ENCODE measurements around the gene NR2C2.
"Not testable (repeated sequence)": the region's sequence is repeated elsewhere in the genome, so short reads cannot be mapped to it uniquely, and the experiment has no call there.

Gene NR2C2

DNA sequence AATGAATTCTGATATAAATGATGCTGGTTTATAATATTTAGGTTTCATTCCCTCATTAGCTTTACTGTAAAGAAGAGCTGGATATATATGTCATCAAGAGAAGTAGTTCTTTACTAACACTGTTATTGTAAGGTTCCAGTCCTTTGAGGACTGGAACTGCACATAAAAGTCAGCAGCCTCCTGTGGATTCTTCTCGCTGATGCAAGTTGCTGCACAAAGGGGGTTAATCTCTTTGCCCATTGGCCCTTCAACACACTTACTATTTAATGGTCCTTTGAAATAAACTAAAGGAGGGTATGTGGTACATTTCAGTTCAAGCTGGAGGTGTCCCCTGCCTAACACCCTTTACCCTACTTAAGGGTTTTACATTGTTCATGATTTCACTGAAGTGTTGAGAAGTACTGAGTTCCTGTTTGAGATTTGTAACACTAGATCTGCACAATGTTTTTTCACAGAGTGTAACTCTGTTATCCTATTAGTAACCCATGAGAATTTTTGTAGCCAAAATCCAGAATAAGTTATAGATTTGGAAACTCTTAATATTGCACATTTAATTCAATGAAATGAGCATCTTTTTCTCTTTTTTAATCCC lies 43.9 kb downstream of the NR2C2 start:
- H3K4me3 ChIP-seq (IDR thresholded peaks at IDR 0.05; ENCODE audit: insufficient read depth, low read depth, low read length): no peak overlapping the region
- no peak overlapping the region for H3K9ac ChIP-seq
- no peak overlapping the region for H2AFZ ChIP-seq (ENCODE audit: low read depth)
- no peaks in the 10 kb centered on the region; the same call in 1 of the 2 replicates for H3K79me2 ChIP-seq (ENCODE audit: insufficient read depth, low read depth)
- peaks cover 15% of the 10 kb centered on the region for H3K4me1 ChIP-seq (ENCODE audit: low read depth, poor library complexity, severe bottlenecking)
- H3K4me2 ChIP-seq: no peak overlapping the region
- H3K27me3 ChIP-seq (ENCODE audit: insufficient read depth, low read depth): no peaks in the 10 kb centered on the region
- H3K27ac ChIP-seq: no peak overlapping the region
- TF ChIP-seq, protein P1, sequence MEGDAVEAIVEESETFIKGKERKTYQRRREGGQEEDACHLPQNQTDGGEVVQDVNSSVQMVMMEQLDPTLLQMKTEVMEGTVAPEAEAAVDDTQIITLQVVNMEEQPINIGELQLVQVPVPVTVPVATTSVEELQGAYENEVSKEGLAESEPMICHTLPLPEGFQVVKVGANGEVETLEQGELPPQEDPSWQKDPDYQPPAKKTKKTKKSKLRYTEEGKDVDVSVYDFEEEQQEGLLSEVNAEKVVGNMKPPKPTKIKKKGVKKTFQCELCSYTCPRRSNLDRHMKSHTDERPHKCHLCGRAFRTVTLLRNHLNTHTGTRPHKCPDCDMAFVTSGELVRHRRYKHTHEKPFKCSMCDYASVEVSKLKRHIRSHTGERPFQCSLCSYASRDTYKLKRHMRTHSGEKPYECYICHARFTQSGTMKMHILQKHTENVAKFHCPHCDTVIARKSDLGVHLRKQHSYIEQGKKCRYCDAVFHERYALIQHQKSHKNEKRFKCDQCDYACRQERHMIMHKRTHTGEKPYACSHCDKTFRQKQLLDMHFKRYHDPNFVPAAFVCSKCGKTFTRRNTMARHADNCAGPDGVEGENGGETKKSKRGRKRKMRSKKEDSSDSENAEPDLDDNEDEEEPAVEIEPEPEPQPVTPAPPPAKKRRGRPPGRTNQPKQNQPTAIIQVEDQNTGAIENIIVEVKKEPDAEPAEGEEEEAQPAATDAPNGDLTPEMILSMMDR (conservative IDR thresholded peaks at IDR 0.05; ENCODE audit: low read depth, low read length): no peak
- H3K36me3 ChIP-seq (ENCODE audit: insufficient read depth): no peaks in the 10 kb centered on the region
- H4K20me1 ChIP-seq (ENCODE audit: insufficient read depth): no peaks in the 10 kb centered on the region

DNA sequence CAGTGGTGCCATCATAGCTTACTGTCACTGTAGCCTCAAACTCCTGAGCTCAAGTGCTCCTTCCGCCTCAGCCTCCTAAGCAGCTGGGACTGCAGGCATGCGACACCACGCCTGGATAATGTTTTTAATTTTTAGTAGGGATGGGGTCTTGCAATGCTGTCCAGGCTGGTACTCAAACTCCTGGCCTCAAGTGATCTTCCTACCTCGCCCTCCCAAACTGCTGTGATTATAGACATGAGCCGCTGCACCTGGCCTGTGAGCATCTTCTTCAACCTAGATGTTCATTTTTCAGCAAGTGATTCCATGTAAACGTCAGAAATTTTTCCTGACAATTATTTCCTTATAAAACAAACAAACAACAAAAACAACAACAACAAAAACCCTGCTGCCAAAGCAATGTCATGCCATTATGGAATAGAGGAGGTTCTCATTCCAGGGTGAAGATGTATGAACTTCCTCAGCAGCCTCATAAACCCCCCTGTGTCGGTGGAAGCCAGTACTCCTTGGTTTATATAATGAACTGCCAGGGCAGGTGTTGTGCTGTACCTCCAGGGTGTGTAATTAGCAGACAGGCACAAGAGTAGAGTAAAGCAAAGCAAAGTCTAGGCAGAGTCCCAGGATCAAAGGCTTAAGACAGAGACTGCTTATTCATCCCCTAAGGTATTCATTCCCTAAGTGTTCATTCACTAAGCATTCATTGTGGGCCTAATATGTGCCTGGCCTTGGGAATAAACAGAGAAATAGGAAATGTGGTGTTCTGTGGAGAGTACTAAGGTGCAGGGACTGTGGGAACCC lies 44.6 kb downstream of the NR2C2 start:
- TF ChIP-seq, protein P1 (conservative IDR thresholded peaks at IDR 0.05; ENCODE audit: low read depth, low read length): no peak
- Histone ChIP-seq H3K27ac (no peak overlapping the region), H3K4me3 (IDR thresholded peaks at IDR 0.05; ENCODE audit: insufficient read depth, low read depth, low read length) (no peak overlapping the region), H4K20me1 (ENCODE audit: insufficient read depth) (no peaks in the 10 kb centered on the region), H3K9ac (no peak overlapping the region), H3K27me3 (ENCODE audit: insufficient read depth, low read depth) (no peaks in the 10 kb centered on the region), H3K36me3 (ENCODE audit: insufficient read depth) (no peaks in the 10 kb centered on the region), H3K4me1 (ENCODE audit: low read depth, poor library complexity, severe bottlenecking) (peaks cover 15% of the 10 kb centered on the region), H2AFZ (ENCODE audit: low read depth) (no peak overlapping the region), H3K79me2 (ENCODE audit: insufficient read depth, low read depth) (no peaks in the 10 kb centered on the region; the same call in 1 of the 2 replicates), H3K4me2 (no peak overlapping the region)

DNA sequence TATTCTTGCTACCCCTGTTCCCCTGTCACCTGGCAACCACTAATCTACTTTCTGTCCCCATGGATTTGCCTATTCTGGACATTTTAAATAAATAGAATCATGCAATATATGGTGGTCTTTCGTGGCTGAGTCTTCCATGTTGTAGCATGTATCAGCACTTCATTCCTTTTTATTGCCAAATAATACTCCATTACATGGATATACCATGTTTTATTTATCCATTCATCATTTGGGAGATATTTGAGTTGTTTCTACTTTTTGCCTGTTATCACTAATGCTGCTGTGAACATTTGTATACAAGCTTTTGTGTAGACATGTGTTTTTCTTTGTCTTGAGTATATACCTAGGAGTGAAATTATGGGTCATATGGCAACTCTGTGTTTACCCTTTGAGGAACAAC lies 50.6 kb downstream of the NR2C2 start:
- H3K4me2 ChIP-seq: no peak overlapping the region
- TF ChIP-seq, protein P1 (conservative IDR thresholded peaks at IDR 0.05; ENCODE audit: low read depth, low read length): no peak
- no peak overlapping the region for H3K4me3 ChIP-seq (IDR thresholded peaks at IDR 0.05; ENCODE audit: insufficient read depth, low read depth, low read length)
- H3K79me2 ChIP-seq (ENCODE audit: insufficient read depth, low read depth): no peaks in the 10 kb centered on the region; the same call in 1 of the 2 replicates
- H4K20me1 ChIP-seq (ENCODE audit: insufficient read depth): no peaks in the 10 kb centered on the region
- H3K36me3 ChIP-seq (ENCODE audit: insufficient read depth): no peaks in the 10 kb centered on the region
- peaks cover 20% of the 10 kb centered on the region for H3K4me1 ChIP-seq (ENCODE audit: low read depth, poor library complexity, severe bottlenecking)
- no peak overlapping the region for H3K9ac ChIP-seq
- no peak overlapping the region for H3K27ac ChIP-seq
- H2AFZ ChIP-seq (ENCODE audit: low read depth): no peak overlapping the region
- H3K27me3 ChIP-seq (ENCODE audit: insufficient read depth, low read depth): no peaks in the 10 kb centered on the region

DNA sequence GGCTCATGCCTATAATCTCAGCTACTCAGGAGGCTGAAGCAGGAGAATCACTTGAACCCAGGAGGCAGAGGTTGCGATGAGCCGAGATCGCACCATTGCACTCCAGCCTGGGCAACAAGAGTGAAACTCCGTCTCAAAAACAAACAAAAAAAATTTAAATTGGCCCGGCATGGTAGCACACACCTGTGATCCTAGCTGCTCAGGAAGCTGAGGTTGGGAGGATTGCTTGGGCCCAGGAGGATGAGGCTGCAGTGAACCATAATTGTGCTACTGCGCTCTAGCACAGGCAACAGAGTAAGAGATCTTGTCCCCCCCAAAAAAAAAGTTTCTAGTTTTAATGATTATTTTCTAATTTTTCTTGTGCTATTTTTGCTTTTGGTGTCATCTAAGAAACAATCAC lies 51.8 kb downstream of the NR2C2 start:
- not testable (repeated sequence) for H3K79me2 ChIP-seq (ENCODE audit: insufficient read depth, low read depth); H3K9ac ChIP-seq

DNA sequence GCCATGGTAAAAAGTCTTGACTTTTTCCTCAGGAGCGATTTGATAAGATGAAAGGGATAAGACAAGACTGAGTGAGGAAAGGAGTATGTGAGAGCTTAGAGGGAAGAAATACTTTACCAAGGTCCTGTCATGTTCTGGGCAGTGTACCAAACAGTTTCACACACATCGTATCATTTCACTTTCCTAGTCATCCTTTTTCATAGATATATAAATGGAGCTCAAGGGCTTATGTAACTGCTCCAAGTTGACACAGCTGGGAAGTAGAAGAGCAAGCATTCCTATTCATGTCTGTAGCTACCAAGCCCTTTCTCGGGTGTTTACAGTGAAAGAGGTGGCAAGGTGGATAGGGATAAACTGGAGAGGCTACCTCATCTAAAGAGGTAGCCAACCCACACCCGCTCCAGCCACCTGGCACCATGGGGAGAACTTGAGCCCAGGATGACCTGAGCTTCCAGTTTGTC lies 60.3 kb downstream of the NR2C2 start:
- H4K20me1 ChIP-seq (ENCODE audit: insufficient read depth): no peaks in the 10 kb centered on the region
- no peak overlapping the region for H3K9ac ChIP-seq
- no peaks in the 10 kb centered on the region for H3K36me3 ChIP-seq (ENCODE audit: insufficient read depth)
- H2AFZ ChIP-seq (ENCODE audit: low read depth): no peak overlapping the region
- H3K4me3 ChIP-seq (IDR thresholded peaks at IDR 0.05; ENCODE audit: insufficient read depth, low read depth, low read length): no peak overlapping the region
- H3K79me2 ChIP-seq (ENCODE audit: insufficient read depth, low read depth): no peaks in the 10 kb centered on the region
- H3K27me3 ChIP-seq (ENCODE audit: insufficient read depth, low read depth): no peaks in the 10 kb centered on the region
- no peak overlapping the region for H3K27ac ChIP-seq
- H3K4me1 ChIP-seq (ENCODE audit: low read depth, poor library complexity, severe bottlenecking): peaks cover 3% of the 10 kb centered on the region
- H3K4me2 ChIP-seq: no peak overlapping the region
- TF ChIP-seq, protein P1 (conservative IDR thresholded peaks at IDR 0.05; ENCODE audit: low read depth, low read length): no peak

More for the DNA sequence above, 51.8 kb downstream of the NR2C2 start:
- not testable (repeated sequence) for H3K27ac ChIP-seq; H3K4me2 ChIP-seq; H3K27me3 ChIP-seq (ENCODE audit: insufficient read depth, low read depth); H2AFZ ChIP-seq (ENCODE audit: low read depth); H3K36me3 ChIP-seq (ENCODE audit: insufficient read depth); H3K4me3 ChIP-seq (IDR thresholded peaks at IDR 0.05; ENCODE audit: insufficient read depth, low read depth, low read length); H4K20me1 ChIP-seq (ENCODE audit: insufficient read depth)
- peaks cover 21% of the 10 kb centered on the region for H3K4me1 ChIP-seq (ENCODE audit: low read depth, poor library complexity, severe bottlenecking)
